Measurements from ENCODE around the gene RELA.

DNA sequence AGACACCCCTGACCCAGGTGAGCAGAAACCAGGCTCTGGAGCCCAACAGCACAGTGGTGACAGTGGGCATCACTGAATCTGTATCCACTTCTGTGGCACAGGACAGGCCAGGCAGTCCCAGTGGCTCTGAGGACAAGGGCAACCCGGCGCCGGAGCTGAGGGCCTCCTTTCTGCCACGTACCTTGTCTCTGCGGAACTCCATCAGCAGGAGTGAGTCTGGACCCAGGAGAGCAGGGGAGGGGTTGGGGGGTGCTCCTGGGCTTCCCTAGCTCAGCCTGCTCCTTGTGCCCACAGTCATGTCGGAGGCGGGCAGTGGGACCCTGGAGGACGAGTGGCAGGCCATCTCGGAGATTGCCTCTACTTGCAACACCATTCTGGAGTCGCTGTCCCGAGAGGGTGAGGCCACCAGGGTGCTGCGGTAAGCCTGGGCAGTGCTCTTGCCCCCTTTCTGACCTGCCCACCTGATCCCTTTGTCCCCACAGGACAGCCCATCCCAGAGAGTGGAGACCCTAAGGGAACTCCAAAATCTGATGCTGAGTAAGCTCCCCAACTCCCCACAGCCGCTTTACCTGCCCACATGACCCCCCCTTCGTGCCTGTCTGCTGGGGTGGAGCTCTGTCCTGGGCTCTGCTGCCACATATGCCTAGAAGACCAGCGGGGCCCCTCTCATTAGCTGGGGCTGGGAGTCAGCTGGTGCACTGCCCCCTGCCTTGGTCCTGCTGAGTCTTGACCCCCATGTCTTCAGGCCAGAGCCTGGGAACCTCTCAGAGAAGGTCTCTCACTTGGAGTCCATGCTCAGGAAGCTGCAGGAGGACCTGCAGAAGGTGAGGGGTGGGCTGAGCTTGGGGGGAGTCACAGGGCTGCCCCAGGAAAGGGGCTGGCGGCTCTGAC lies 12.8 kb downstream of the RELA start:
- TF ChIP-seq, protein P1, sequence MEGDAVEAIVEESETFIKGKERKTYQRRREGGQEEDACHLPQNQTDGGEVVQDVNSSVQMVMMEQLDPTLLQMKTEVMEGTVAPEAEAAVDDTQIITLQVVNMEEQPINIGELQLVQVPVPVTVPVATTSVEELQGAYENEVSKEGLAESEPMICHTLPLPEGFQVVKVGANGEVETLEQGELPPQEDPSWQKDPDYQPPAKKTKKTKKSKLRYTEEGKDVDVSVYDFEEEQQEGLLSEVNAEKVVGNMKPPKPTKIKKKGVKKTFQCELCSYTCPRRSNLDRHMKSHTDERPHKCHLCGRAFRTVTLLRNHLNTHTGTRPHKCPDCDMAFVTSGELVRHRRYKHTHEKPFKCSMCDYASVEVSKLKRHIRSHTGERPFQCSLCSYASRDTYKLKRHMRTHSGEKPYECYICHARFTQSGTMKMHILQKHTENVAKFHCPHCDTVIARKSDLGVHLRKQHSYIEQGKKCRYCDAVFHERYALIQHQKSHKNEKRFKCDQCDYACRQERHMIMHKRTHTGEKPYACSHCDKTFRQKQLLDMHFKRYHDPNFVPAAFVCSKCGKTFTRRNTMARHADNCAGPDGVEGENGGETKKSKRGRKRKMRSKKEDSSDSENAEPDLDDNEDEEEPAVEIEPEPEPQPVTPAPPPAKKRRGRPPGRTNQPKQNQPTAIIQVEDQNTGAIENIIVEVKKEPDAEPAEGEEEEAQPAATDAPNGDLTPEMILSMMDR (IDR thresholded peaks at IDR 0.05): no peak
- TF ChIP-seq POLR2A (IDR thresholded peaks at IDR 0.05): no peak

All from lower leg skin (tissue), 3 donors.